22Rv1 (cell line): ENCODE results near the gene SNX11.

Experiments used
- H3K27ac ChIP-seq: fragments of 450-650 bp; 2 replicates; pipeline ENCODE4 v1.5.1; 2017
- ZFX ChIP-seq: fragments of 450-650 bp; IDR thresholded peaks from 2 replicates; pipeline ENCODE4 v1.6.1; 2017; ENCODE audit warnings: antibody characterized with exemption, borderline replicate concordance
- TF ChIP-seq, protein P1 (sequence below): fragments of 450-650 bp; IDR thresholded peaks from 2 replicates; pipeline ENCODE4 v1.5.1; 2017; ENCODE audit warnings: mild to moderate bottlenecking

SNX11 gene

DNA sequence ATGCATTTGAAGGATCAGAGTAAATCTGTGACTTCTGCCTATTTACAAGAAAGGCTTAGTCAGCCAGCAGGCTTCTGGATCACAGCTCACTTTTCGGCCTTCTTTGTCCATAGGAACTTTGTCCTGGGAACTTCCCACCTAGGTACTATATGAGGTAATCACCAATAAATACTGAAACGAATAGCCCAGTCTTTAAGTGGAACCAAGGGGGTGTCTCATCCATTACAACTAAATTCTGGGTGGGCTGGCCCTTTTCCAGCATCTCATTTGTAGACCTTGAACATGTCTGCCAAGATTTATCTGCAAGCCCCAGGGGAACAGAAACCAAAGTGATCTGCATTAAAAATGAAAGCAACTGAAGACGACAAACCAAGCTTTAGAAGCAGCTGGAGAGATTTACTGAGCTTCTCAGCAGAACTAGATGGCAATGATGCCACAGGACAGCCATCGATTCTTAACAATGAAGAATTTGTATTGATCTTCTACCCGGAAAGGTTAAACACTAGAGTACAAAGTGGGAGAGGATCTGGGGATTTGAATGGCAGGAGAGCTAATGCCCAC lies 55.5 kb downstream of the SNX11 start:
- H3K27ac ChIP-seq: peak overlapping the region; percentile 96
- TF ChIP-seq, protein P1, sequence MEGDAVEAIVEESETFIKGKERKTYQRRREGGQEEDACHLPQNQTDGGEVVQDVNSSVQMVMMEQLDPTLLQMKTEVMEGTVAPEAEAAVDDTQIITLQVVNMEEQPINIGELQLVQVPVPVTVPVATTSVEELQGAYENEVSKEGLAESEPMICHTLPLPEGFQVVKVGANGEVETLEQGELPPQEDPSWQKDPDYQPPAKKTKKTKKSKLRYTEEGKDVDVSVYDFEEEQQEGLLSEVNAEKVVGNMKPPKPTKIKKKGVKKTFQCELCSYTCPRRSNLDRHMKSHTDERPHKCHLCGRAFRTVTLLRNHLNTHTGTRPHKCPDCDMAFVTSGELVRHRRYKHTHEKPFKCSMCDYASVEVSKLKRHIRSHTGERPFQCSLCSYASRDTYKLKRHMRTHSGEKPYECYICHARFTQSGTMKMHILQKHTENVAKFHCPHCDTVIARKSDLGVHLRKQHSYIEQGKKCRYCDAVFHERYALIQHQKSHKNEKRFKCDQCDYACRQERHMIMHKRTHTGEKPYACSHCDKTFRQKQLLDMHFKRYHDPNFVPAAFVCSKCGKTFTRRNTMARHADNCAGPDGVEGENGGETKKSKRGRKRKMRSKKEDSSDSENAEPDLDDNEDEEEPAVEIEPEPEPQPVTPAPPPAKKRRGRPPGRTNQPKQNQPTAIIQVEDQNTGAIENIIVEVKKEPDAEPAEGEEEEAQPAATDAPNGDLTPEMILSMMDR: no peak
- TF ChIP-seq ZFX: no peak

DNA sequence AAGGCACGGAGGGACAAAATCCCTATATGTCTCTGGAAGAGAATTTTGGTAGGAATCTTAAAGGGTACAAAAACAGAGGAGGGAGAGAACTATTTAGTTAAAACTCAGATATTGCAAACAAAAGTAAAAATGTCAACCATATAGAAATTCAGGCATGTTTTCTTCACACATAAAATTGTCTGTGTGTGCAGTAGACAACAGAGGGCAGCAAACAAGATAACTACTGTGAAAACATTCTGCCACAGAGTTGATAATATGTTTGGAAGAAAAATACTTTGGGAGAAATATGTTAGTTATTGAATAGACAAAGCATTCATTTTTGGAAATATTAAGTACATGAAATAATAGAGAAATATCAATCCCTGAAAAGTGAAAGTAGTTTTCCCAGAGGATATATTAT lies 56.2 kb downstream of the SNX11 start:
- peak overlapping the region; percentile 96 for H3K27ac ChIP-seq
- TF ChIP-seq ZFX: no peak
- TF ChIP-seq, protein P1: peak; percentile 54

- no peak overlapping the region for H3K27ac ChIP-seq
- TF ChIP-seq ZFX: no peak
- TF ChIP-seq, protein P1: no peak
These were observed 62.4 kb downstream of the SNX11 start for GRCh38 chr17:48169926-48170325.
